GM12878 (cell line): ENCODE measurements around the gene MRPS18B. TPM values are rescaled to one million over a fixed set of nuclear protein-coding genes. Genes with fewer than 3 reads are reported as not detected.

Experiments used
- ATF3 ChIP-seq: IDR thresholded peaks from 2 replicates; pipeline ENCODE4 v1.6.1; 2011; ENCODE audit warnings: low read depth, mild to moderate bottlenecking, low read length, moderate library complexity, borderline replicate concordance; ENCODE audit errors: extremely low read depth
- ATF7 ChIP-seq: fragments of 450-650 bp; IDR thresholded peaks from 2 replicates; pipeline ENCODE4 v1.6.1; 2016; ENCODE audit warnings: low read depth, mild to moderate bottlenecking
- CHD1 ChIP-seq: IDR thresholded peaks from 2 replicates; pipeline ENCODE4 v1.6.1; 2012; ENCODE audit warnings: low read depth, low read length, improper control_type of control experiment
- EED ChIP-seq: sonication (generic); IDR thresholded peaks from 2 replicates; pipeline ENCODE4 v1.6.1; 2016; ENCODE audit warnings: antibody characterized with exemption, low read depth
- ELK1 ChIP-seq: IDR thresholded peaks from 2 replicates; pipeline ENCODE4 v1.6.1; 2012; ENCODE audit warnings: low read depth, low read length, improper control_type of control experiment
- EP300 ChIP-seq, 2 experiments: fragments of 150-350 bp in 1 of 2; IDR thresholded peaks; 2 replicates each; pipeline ENCODE4 v1.6.1; 2011 to 2012; ENCODE audit warnings: low read depth in 2 of 2, low read length in 2 of 2, borderline replicate concordance in 1 of 2, improper control_type of control experiment in 1 of 2, inconsistent platforms in 1 of 2; ENCODE audit not compliant: control insufficient read depth in 1 of 2
- ESRRA ChIP-seq: IDR thresholded peaks from 2 replicates; pipeline ENCODE4 v1.6.1; 2012; ENCODE audit warnings: mild to moderate bottlenecking, low read length, improper control_type of control experiment
- ETV6 ChIP-seq, 2 experiments: fragments of 450-650 bp in 1 of 2; IDR thresholded peaks in 1 of 2; conservative IDR thresholded peaks in 1 of 2; 2 replicates each; pipeline ENCODE4 v1.6.1; 2014; ENCODE audit warnings: antibody characterized with exemption in 1 of 2, borderline replicate concordance in 1 of 2, low read depth in 1 of 2, mild to moderate bottlenecking in 1 of 2, moderate library complexity in 1 of 2
- MLLT1 ChIP-seq: fragments of 450-650 bp; IDR thresholded peaks from 2 replicates; pipeline ENCODE4 v1.6.1; 2016; ENCODE audit warnings: mild to moderate bottlenecking
- MYC ChIP-seq: IDR thresholded peaks from 2 replicates; pipeline ENCODE4 v1.6.1; 2011; ENCODE audit warnings: mild to moderate bottlenecking, low read length, moderate library complexity, inconsistent platforms; ENCODE audit not compliant: insufficient read depth, insufficient replicate concordance, insufficient read length, severe bottlenecking
- NFXL1 ChIP-seq: fragments of 450-650 bp; IDR thresholded peaks from 2 replicates; pipeline ENCODE4 v1.6.1; 2017; ENCODE audit warnings: antibody characterized with exemption, mild to moderate bottlenecking, borderline replicate concordance
- PKNOX1 ChIP-seq: fragments of 450-650 bp; IDR thresholded peaks from 2 replicates; pipeline ENCODE4 v1.6.1; 2016; ENCODE audit warnings: mild to moderate bottlenecking
- POLR2A ChIP-seq: IDR thresholded peaks from 2 replicates; pipeline ENCODE4 v1.6.1; 2011; ENCODE audit warnings: low read depth, mild to moderate bottlenecking, low read length
- RB1 ChIP-seq: fragments of 450-650 bp; formaldehyde crosslinking; IDR thresholded peaks from 2 replicates; pipeline ENCODE4 v1.6.1; 2017; ENCODE audit warnings: mild to moderate bottlenecking, borderline replicate concordance
- SIN3A ChIP-seq: IDR thresholded peaks from 2 replicates; pipeline ENCODE4 v1.6.1; 2012; ENCODE audit warnings: low read depth, low read length, improper control_type of control experiment
- SKIL ChIP-seq: fragments of 450-650 bp; IDR thresholded peaks from 2 replicates; pipeline ENCODE4 v1.6.1; 2017; ENCODE audit warnings: mild to moderate bottlenecking, low read depth, inconsistent platforms; ENCODE audit not compliant: poor library complexity, severe bottlenecking
- SMAD1 ChIP-seq: fragments of 450-650 bp; IDR thresholded peaks from 2 replicates; pipeline ENCODE4 v1.6.1; 2018; ENCODE audit warnings: mild to moderate bottlenecking, low read depth; ENCODE audit not compliant: partially characterized antibody
- YBX1 ChIP-seq: fragments of 450-650 bp; IDR thresholded peaks from 2 replicates; pipeline ENCODE4 v1.6.1; 2016; ENCODE audit warnings: antibody characterized with exemption
- YY1 ChIP-seq: IDR thresholded peaks from 2 replicates; pipeline ENCODE4 v1.6.1; 2011; ENCODE audit warnings: low read depth, mild to moderate bottlenecking, low read length
- ZBTB33 ChIP-seq: fragments of 450-650 bp; IDR thresholded peaks from 2 replicates; pipeline ENCODE4 v1.6.1; 2017; ENCODE audit warnings: mild to moderate bottlenecking
- ZNF274 ChIP-seq: IDR thresholded peaks from one replicate; pipeline ENCODE4 v1.8.0; 2011; ENCODE audit not compliant: insufficient read length, insufficient read depth
- polyA plus RNA-seq, 11 experiments: library from polyadenylated mRNA; depleted of rRNA in 4 of 11; unstranded in 6 of 11; stranded (reverse) in 5 of 11; fragments of >200 nt; fragmentation: Nextera tagmentation in 4 of 11; fragmentation: Illumina TruSeq in 1 of 11; extraction: Ambion mirVana in 4 of 11; extraction: Trizol in 1 of 11; gene quantifications; 1 replicate in 1 of 11; 2 replicates in 10 of 11; pipeline versions ENCODE4 v1.2.1 to v1.2.3, GENCODE V29; 2011 to 2016; ENCODE audit warnings: inconsistent platforms in 2 of 11, missing spikeins in 2 of 11, low read depth in 1 of 11
- total RNA-seq, 4 experiments: library from RNA; depleted of rRNA in 3 of 4; stranded (reverse); fragments of >200 nt in 3 of 4; fragmentation: Illumina TruSeq in 1 of 4; extraction: Trizol in 1 of 4; gene quantifications; 2 replicates each; pipeline versions ENCODE4 v1.2.1 to v1.2.3, GENCODE V29; 2013 to 2021

Gene MRPS18B
- total and polyA plus RNA-seq, 10 of the 15 experiments (the other 5 are each of a cell fraction or from before 2014, with no cell fraction given), result 80.9 to 259 (median 140) TPM

- TF ChIP-seq ZBTB33, result no peak
- no peak for TF ChIP-seq MLLT1
- TF ChIP-seq NFXL1, result no peak
- no peak for TF ChIP-seq ESRRA
- TF ChIP-seq RB1, result 0 out of 2 replicates have a peak, but pooled peaks have one; percentile 11
- peak; percentile 94 for TF ChIP-seq YY1
- TF ChIP-seq YBX1, result no peak
- no peak for TF ChIP-seq ETV6 (conservative IDR thresholded peaks at IDR 0.05 in 1 of 2, IDR thresholded peaks at IDR 0.05 in 1 of 2; ENCODE audit: borderline replicate concordance in 1 of 2, low read depth in 1 of 2)
- no peak for TF ChIP-seq ATF3
- TF ChIP-seq EP300 (IDR thresholded peaks at IDR 0.05; ENCODE audit: borderline replicate concordance in 1 of 2, control insufficient read depth in 1 of 2, low read depth in 2 of 2, low read length in 2 of 2), result no peak
- no peak for TF ChIP-seq SMAD1
- no peak for TF ChIP-seq SKIL
- TF ChIP-seq CHD1, result no peak; the same call in 1 of the 2 replicates
- TF ChIP-seq ELK1, result no peak
- TF ChIP-seq ATF7, result peak; percentile 99
- TF ChIP-seq EED, result no peak
- no peak for TF ChIP-seq PKNOX1
- no peak for TF ChIP-seq MYC
- peak; percentile 60; the same call in 1 of the 2 replicates for TF ChIP-seq SIN3A
- peak; percentile 85 for TF ChIP-seq POLR2A
- no peak for TF ChIP-seq ZNF274
These were observed 2.8 kb upstream of the MRPS18B start (continued) for GRCh38 chr6:30614843-30615218.
